Smooth muscle cell (in vitro differentiated cells): ENCODE data around the gene ASXL1. TPM values are rescaled to one million over a fixed set of nuclear protein-coding genes. Genes with fewer than 3 reads are reported as not detected.

ENCODE experiments used
- DNase-seq: peaks from one replicate; lab custom pipeline; 2025; ENCODE audit not compliant: unreplicated experiment; lab: John Stamatoyannopoulos, UW
- H2AFZ ChIP-seq: fragments of 200-600 bp; sonication (generic); 2 replicates; pipeline ENCODE4 v1.6.0; 2016; ENCODE audit warnings: antibody characterized with exemption, low read depth, mild to moderate bottlenecking
- H3F3A ChIP-seq: fragments of 200-600 bp; sonication (generic); 2 replicates; pipeline ENCODE4 v1.6.0; 2017; ENCODE audit warnings: antibody characterized with exemption, low read depth
- H3K27ac ChIP-seq: fragments of 200-600 bp; sonication (generic); 2 replicates; pipeline ENCODE4 v1.5.1; 2016; ENCODE audit warnings: low read depth, mild to moderate bottlenecking
- H3K27me3 ChIP-seq: fragments of 200-600 bp; sonication (generic); 2 replicates; pipeline ENCODE4 v1.6.1; 2016; ENCODE audit warnings: low read depth, mild to moderate bottlenecking
- H3K36me3 ChIP-seq: fragments of 200-600 bp; sonication (generic); 2 replicates; pipeline ENCODE4 v1.5.1; 2016; ENCODE audit warnings: low read depth
- H3K4me1 ChIP-seq: fragments of 200-600 bp; sonication (generic); 2 replicates; pipeline ENCODE4 v1.5.1; 2016; ENCODE audit warnings: low read depth
- H3K4me2 ChIP-seq: fragments of 200-600 bp; sonication (generic); 2 replicates; pipeline ENCODE4 v1.6.0; 2016; ENCODE audit warnings: mild to moderate bottlenecking
- H3K4me3 ChIP-seq: fragments of 200-600 bp; sonication (generic); 2 replicates; pipeline ENCODE4 v1.5.1; 2016; ENCODE audit warnings: mild to moderate bottlenecking
- H3K79me2 ChIP-seq: fragments of 200-600 bp; sonication (generic); 2 replicates; pipeline ENCODE4 v1.6.0; 2016; ENCODE audit warnings: low read depth, mild to moderate bottlenecking
- H3K9ac ChIP-seq: fragments of 200-600 bp; sonication (generic); 2 replicates; pipeline ENCODE4 v1.6.0; 2016; ENCODE audit warnings: low read depth
- H3K9me3 ChIP-seq: fragments of 200-600 bp; sonication (generic); replicated peaks from 2 replicates; pipeline ENCODE4 v1.5.1; 2016; ENCODE audit warnings: low read depth
- H4K20me1 ChIP-seq: fragments of 200-600 bp; sonication (generic); 2 replicates; pipeline ENCODE4 v1.6.0; 2016; ENCODE audit warnings: low read depth
- WGBS: methylation state at CpG from one replicate; pipeline ENCODE4 v1.1.7; 2016; ENCODE audit warnings: low lambda C conversion rate; 5-methylcytosine and 5-hydroxymethylcytosine counted together
- polyA plus RNA-seq: library from polyadenylated mRNA; unstranded; fragments of >200 nt; fragmentation: Nextera tagmentation; extraction: Ambion mirVana; gene quantifications from 2 replicates; pipeline ENCODE4 v1.2.1, GENCODE V29; 2016
- total RNA-seq: library from RNA; depleted of rRNA; stranded (reverse); fragments of >200 nt; gene quantifications from 2 replicates; pipeline ENCODE4 v1.2.3, GENCODE V29; 2014
- TF ChIP-seq, protein P1 (sequence below): fragments of 200-600 bp; sonication (generic); IDR thresholded peaks from 2 replicates; pipeline ENCODE4 v1.5.1; 2017; ENCODE audit warnings: borderline replicate concordance, mild to moderate bottlenecking, antibody characterized with exemption; ENCODE audit not compliant: insufficient read depth, poor library complexity, severe bottlenecking

Gene ASXL1
- total and polyA plus RNA-seq, 2 experiments from 2014 or later, result 46.5 to 62.1 TPM

DNA sequence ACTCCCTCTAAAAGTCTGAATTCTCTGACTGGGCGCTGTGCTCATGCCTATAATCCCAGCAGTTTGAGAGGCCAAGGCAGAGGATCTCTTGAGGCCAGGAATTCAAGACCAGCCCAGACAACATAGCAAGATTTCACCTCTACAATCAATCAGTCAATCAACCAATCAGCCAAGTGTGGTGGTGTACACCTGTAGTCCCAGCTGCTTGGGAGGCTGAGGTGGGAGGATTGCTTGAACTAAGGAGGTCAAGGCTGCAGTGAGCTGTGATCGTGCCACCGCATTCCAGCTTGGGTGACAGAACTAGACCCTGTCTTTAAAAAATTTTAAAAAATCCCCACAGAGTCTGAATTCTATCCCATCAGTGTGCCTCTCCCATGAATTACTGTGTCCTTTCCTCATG lies 42.7 kb upstream of the ASXL1 start:
- Histone ChIP-seq H3K79me2 (peaks cover 5% of the 10 kb centered on the region), H3K27me3 (no peaks in the 10 kb centered on the region), H3K4me2 (no peak overlapping the region), H3K9me3 (no peaks in the 10 kb centered on the region), H3K36me3 (peaks cover 15% of the 10 kb centered on the region), H4K20me1 (peaks cover 34% of the 10 kb centered on the region), H3K4me1 (no peaks in the 10 kb centered on the region), H3K4me3 (no peak overlapping the region), H3K27ac (no peak overlapping the region), H3K9ac (no peak overlapping the region), H2AFZ (no peak overlapping the region), H3F3A (no peaks in the 10 kb centered on the region)
- TF ChIP-seq, protein P1, sequence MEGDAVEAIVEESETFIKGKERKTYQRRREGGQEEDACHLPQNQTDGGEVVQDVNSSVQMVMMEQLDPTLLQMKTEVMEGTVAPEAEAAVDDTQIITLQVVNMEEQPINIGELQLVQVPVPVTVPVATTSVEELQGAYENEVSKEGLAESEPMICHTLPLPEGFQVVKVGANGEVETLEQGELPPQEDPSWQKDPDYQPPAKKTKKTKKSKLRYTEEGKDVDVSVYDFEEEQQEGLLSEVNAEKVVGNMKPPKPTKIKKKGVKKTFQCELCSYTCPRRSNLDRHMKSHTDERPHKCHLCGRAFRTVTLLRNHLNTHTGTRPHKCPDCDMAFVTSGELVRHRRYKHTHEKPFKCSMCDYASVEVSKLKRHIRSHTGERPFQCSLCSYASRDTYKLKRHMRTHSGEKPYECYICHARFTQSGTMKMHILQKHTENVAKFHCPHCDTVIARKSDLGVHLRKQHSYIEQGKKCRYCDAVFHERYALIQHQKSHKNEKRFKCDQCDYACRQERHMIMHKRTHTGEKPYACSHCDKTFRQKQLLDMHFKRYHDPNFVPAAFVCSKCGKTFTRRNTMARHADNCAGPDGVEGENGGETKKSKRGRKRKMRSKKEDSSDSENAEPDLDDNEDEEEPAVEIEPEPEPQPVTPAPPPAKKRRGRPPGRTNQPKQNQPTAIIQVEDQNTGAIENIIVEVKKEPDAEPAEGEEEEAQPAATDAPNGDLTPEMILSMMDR, result no peak
- 96% methylated on average over 3 of the region's 3 CpGs for WGBS
- no peak for DNase-seq

DNA sequence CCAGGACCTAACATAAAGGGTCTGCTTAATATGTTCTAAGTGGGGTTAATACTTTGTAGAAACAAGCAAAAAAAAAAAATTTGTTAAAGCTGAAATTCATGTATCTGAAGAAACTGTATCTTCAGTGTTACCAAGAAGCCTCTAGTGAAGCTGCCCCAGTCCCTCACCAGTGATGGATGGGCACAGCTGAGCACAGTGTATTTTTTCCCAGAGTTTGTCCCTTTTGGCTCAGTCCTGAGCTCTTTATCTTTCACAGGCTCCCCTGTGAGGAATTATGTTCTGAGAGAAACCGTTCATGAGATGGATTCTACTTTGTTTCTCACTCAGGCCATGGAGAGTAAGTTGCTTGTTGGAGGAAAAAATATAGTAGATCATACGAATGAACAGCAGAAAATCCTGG lies 42.2 kb upstream of the ASXL1 start:
- Histone ChIP-seq H3K36me3 (peaks cover 15% of the 10 kb centered on the region), H3K4me2 (no peak overlapping the region), H4K20me1 (peaks cover 34% of the 10 kb centered on the region), H3F3A (no peaks in the 10 kb centered on the region), H3K27me3 (no peaks in the 10 kb centered on the region), H3K9me3 (no peaks in the 10 kb centered on the region), H3K4me3 (no peak overlapping the region), H2AFZ (no peak overlapping the region), H3K27ac (no peak overlapping the region), H3K79me2 (peaks cover 5% of the 10 kb centered on the region), H3K4me1 (no peaks in the 10 kb centered on the region), H3K9ac (no peak overlapping the region)
- TF ChIP-seq, protein P1, result no peak
- DNase-seq, result no peak
- WGBS, result 91% methylated on average over 2 of the region's 2 CpGs

DNA sequence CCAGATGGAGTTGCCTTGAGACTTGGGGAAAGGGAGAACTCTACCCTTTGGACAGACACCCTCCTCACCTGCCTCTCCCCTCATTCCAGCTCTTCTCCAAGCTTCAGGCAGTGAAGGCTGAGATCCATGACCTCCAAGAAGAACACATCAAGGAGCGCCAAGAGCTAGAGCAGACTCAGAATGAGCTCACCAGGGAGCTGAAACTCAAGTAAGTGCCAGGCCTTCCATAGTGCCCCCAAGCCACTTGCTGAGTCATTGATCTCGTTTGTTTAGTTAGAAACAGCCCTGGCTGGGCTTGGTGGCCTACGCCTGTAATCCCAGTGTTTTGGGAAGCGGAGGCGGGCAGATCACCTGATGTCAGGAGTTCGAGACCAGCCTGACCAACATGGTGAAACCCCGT lies 41.5 kb upstream of the ASXL1 start:
- H3K79me2 ChIP-seq, result peaks cover 5% of the 10 kb centered on the region
- H3K27me3 ChIP-seq, result no peaks in the 10 kb centered on the region
- DNase-seq, result no peak
- no peak overlapping the region for H3K4me2 ChIP-seq
- no peaks in the 10 kb centered on the region for H3F3A ChIP-seq
- H3K9me3 ChIP-seq, result no peaks in the 10 kb centered on the region
- WGBS, result 90% methylated on average over 7 of the region's 7 CpGs
- H4K20me1 ChIP-seq, result peaks cover 34% of the 10 kb centered on the region
- peaks cover 15% of the 10 kb centered on the region for H3K36me3 ChIP-seq
- no peak overlapping the region for H3K4me3 ChIP-seq
- no peak overlapping the region for H3K27ac ChIP-seq
- no peak overlapping the region for H2AFZ ChIP-seq
- no peaks in the 10 kb centered on the region for H3K4me1 ChIP-seq
- TF ChIP-seq, protein P1, result no peak
- H3K9ac ChIP-seq, result no peak overlapping the region

- Histone ChIP-seq H3K36me3 (peaks cover 15% of the 10 kb centered on the region), H3K27me3 (no peaks in the 10 kb centered on the region), H3K4me1 (no peaks in the 10 kb centered on the region), H3K79me2 (no peaks in the 10 kb centered on the region), H3K9me3 (no peaks in the 10 kb centered on the region), H3K4me3 (no peak overlapping the region), H3K27ac (no peak overlapping the region), H3K4me2 (no peak overlapping the region), H3K9ac (no peak overlapping the region), H4K20me1 (peaks cover 16% of the 10 kb centered on the region), H3F3A (no peaks in the 10 kb centered on the region), H2AFZ (no peak overlapping the region)
- TF ChIP-seq, protein P1, result no peak
- DNase-seq, result no peak
- WGBS, result 92% methylated on average over 6 of the region's 6 CpGs
Observed at GRCh38 chr20:32319100-32319499, 39.0 kb upstream of the ASXL1 start.
